ENCODE data around the gene HIPK4.

DNA sequence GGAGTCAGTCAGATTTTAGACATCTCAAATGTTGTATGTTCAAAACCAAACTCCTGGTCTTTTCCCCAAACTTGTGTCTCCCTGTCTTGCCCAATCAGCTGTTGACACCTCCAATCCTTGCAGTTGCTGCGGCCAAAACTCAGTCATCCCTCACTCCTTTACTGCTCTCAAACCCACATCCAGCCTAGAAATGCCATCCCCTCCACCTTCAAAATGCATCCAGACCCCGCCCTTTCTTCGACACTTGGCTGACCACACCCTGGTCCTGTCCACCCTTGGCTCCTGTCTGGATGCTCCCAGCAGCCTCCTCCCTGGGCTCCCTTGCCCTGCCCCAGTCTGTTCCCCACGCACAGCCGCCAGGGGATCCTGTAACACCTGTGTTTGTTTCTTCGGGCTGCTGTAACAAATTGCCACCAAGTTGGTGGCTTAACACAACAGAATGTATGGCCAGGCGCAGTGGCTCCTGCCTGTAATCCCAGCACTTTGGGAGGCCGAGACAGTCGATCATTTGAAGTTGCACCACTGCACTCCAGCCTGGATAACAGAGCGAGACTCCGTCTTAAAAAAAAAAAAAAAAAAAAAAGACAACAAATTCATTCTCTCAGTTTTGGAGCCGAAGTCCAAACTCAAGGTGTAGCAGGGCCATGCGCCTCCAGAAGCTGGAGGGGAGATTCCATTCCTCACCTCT lies 29.8 kb downstream of the HIPK4 start:
- TF ChIP-seq JUND (IDR thresholded peaks at IDR 0.05; ENCODE audit: low read length) (no peak), POLR2AphosphoS5 (IDR thresholded peaks at IDR 0.05; ENCODE audit: low read depth, low read length) (no peak), POLR2A (IDR thresholded peaks at IDR 0.05; ENCODE audit: control extremely low read depth in 1 of 2, low read depth in 2 of 2, low read length in 2 of 2) (no peak), FOSL1 (IDR thresholded peaks at IDR 0.05; ENCODE audit: insufficient read depth, low read depth, low read length) (no peak), RNF2 (IDR thresholded peaks at IDR 0.05; ENCODE audit: borderline replicate concordance, low read depth, low read length, missing control alignments, poor library complexity, severe bottlenecking) (no peak), RBBP5 (IDR thresholded peaks at IDR 0.05; ENCODE audit: borderline replicate concordance, low read depth, low read length) (no peak), SAP30 (IDR thresholded peaks at IDR 0.05; ENCODE audit: insufficient read depth, insufficient replicate concordance, low read length) (no peak), ZNF274 (IDR thresholded peaks at IDR 0.05; ENCODE audit: borderline replicate concordance, extremely low read depth, low read length) (no peak), CHD1 (IDR thresholded peaks at IDR 0.05; ENCODE audit: low read depth, low read length) (no peak), EGR1 (IDR thresholded peaks at IDR 0.05; ENCODE audit: borderline replicate concordance, low read depth, low read length) (no peak), ATF3 (IDR thresholded peaks at IDR 0.05; ENCODE audit: insufficient read depth, low read depth, low read length) (no peak), MAX (IDR thresholded peaks at IDR 0.05) (no peak), EP300 (IDR thresholded peaks at IDR 0.05; ENCODE audit: borderline replicate concordance in 1 of 2, low read depth in 2 of 2, low read length in 2 of 2) (no peak)
- TF ChIP-seq, protein P1, sequence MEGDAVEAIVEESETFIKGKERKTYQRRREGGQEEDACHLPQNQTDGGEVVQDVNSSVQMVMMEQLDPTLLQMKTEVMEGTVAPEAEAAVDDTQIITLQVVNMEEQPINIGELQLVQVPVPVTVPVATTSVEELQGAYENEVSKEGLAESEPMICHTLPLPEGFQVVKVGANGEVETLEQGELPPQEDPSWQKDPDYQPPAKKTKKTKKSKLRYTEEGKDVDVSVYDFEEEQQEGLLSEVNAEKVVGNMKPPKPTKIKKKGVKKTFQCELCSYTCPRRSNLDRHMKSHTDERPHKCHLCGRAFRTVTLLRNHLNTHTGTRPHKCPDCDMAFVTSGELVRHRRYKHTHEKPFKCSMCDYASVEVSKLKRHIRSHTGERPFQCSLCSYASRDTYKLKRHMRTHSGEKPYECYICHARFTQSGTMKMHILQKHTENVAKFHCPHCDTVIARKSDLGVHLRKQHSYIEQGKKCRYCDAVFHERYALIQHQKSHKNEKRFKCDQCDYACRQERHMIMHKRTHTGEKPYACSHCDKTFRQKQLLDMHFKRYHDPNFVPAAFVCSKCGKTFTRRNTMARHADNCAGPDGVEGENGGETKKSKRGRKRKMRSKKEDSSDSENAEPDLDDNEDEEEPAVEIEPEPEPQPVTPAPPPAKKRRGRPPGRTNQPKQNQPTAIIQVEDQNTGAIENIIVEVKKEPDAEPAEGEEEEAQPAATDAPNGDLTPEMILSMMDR (IDR thresholded peaks at IDR 0.05; ENCODE audit: control extremely low read depth in 1 of 3, insufficient read depth in 1 of 3, low read depth in 1 of 3, low read length in 3 of 3): no peak

Data from H1 (cell line).